Measurements from ENCODE around the gene GALNT15.

- TF ChIP-seq POLR2A (IDR thresholded peaks at IDR 0.05), result no peak
- TF ChIP-seq, protein P1, sequence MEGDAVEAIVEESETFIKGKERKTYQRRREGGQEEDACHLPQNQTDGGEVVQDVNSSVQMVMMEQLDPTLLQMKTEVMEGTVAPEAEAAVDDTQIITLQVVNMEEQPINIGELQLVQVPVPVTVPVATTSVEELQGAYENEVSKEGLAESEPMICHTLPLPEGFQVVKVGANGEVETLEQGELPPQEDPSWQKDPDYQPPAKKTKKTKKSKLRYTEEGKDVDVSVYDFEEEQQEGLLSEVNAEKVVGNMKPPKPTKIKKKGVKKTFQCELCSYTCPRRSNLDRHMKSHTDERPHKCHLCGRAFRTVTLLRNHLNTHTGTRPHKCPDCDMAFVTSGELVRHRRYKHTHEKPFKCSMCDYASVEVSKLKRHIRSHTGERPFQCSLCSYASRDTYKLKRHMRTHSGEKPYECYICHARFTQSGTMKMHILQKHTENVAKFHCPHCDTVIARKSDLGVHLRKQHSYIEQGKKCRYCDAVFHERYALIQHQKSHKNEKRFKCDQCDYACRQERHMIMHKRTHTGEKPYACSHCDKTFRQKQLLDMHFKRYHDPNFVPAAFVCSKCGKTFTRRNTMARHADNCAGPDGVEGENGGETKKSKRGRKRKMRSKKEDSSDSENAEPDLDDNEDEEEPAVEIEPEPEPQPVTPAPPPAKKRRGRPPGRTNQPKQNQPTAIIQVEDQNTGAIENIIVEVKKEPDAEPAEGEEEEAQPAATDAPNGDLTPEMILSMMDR (IDR thresholded peaks at IDR 0.05), result no peak
These were observed 81.2 kb downstream of the GALNT15 start for GRCh38 chr3:16255726-16256125.
